Measurements from ENCODE around the gene GPC6. TPM values are rescaled to one million over a fixed set of nuclear protein-coding genes. Genes with fewer than 3 reads are reported as not detected.

The GPC6 gene
- total and polyA plus RNA-seq, 9 of the 15 experiments (the other 6 are each of a cell fraction or from before 2014, with no cell fraction given) = under 0.01 to 0.20 (median 0.01) TPM; not detected in 4

DNA sequence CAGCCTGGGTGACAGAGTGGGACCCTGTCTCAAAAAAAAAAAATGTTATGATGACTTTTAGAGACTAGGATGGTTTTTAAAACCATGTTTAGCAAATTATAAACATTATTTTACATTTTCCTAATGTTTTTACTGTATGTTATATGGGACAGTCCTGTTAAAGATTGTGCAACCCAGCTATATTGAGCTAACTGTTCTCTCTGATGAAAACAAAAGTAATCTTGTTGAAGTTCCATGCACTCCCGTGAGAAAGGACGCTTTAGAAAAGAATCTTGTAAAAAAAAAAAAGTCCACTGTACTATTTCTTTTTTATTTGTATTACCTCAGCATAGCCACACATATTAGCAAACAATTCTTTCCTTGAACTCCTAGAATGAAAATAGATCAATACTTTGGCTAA is 801.6 kb downstream of the GPC6 start:
- WGBS (ENCODE audit: insufficient coverage, low coverage, missing lambda C conversion rate) = 0% methylated on average over 2 of the region's 2 CpGs
- H3K27me3 ChIP-seq (ENCODE audit: control insufficient read depth in 2 of 2, insufficient read depth in 2 of 2, low read length in 2 of 2) = no peaks in the 10 kb centered on the region
- in situ Hi-C loops (cut with MboI) (no loop called here), intact Hi-C loops (cut with micrococcal nuclease) (no loop called here)
- DNase-seq (ENCODE audit: extremely low read depth in 1 of 4, low spot score in 3 of 4) (no peak), ATAC-seq (no peak), FAIRE-seq (no peak)
- H3K9me3 ChIP-seq (replicated peaks; ENCODE audit: control insufficient read depth, insufficient read depth, low read depth, low read length) = no peaks in the 10 kb centered on the region
- no peak overlapping the region for H3K4me2 ChIP-seq (ENCODE audit: insufficient read depth, low read length)
- no peak overlapping the region for H3K27ac ChIP-seq (ENCODE audit: extremely low read depth, low read depth, low read length)
- H3K9me1 ChIP-seq (ENCODE audit: control insufficient read depth, insufficient read depth, low read length) = no peaks in the 10 kb centered on the region
- no peaks in the 10 kb centered on the region for H3K4me1 ChIP-seq (replicated peaks in 1 of 2; ENCODE audit: control insufficient read depth in 2 of 2, insufficient read depth in 2 of 2, low read length in 2 of 2)
- CTCF ChIA-PET (ENCODE audit: low intra/inter-chr PET ratio) = no interaction called here
- no peaks in the 10 kb centered on the region for H4K20me1 ChIP-seq (replicated peaks; ENCODE audit: control insufficient read depth, insufficient read depth, low read length)
- no peak overlapping the region for H3K9ac ChIP-seq (ENCODE audit: insufficient read depth in 1 of 2, low read depth in 2 of 2, low read length in 2 of 2)
- H3K36me3 ChIP-seq (ENCODE audit: control insufficient read depth, insufficient read depth, low read length) = no peaks in the 10 kb centered on the region
- TF ChIP-seq SMAD4 (CRISPR knock-in tag; conservative IDR thresholded peaks at IDR 0.05) (no peak), ZNF583 (CRISPR knock-in tag; IDR thresholded peaks at IDR 0.05) (no peak), YBX1 (IDR thresholded peaks at IDR 0.05) (no peak)
- TF ChIP-seq, protein P1, sequence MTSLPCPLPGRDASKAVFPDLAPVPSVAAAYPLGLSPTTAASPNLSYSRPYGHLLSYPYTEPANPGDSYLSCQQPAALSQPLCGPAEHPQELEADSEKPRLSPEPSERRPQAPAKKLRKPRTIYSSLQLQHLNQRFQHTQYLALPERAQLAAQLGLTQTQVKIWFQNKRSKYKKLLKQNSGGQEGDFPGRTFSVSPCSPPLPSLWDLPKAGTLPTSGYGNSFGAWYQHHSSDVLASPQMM (CRISPR knock-in tag; IDR thresholded peaks at IDR 0.05) = no peak
- H2AFZ ChIP-seq (ENCODE audit: low read depth, low read length) = no peak overlapping the region
- POLR2A ChIA-PET = no interaction called here
- no TSS peak for BruUV-seq (replicated peaks)
- no peaks in the 10 kb centered on the region for H3K79me2 ChIP-seq (ENCODE audit: control insufficient read depth, insufficient read depth, low read length)
- H3K4me3 ChIP-seq = no peak overlapping the region

DNA sequence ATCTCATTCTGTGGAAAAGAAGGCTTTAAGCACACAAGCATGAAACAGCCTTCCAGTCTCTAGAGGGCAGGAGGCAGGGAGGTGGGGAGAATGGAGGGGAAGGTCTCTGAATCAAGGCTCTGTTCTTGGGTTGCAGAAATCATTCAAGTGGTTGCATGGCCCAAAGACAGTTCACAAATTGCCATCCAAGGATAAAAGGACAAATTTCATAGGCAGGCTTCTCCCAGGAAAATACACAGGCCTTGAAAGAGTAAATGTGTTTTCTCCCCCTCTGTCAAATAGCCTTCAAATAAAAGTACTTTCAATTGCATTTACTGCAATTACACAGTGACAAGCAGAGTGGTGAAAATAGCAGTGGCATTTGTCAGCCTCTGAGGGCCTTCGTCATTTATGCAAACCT is 802.0 kb downstream of the GPC6 start:
- in situ Hi-C loops (cut with MboI) = no loop called here
- TF ChIP-seq MTA3 (IDR thresholded peaks at IDR 0.05; ENCODE audit: borderline replicate concordance) = no peak
- TF ChIP-seq ZNF77 (CRISPR knock-in tag; IDR thresholded peaks at IDR 0.05) = no peak
- TF ChIP-seq TBL1XR1 (IDR thresholded peaks at IDR 0.05; ENCODE audit: low read length in 2 of 2) = no peak
- no peak for TF ChIP-seq POLR2H (tag; IDR thresholded peaks at IDR 0.05; ENCODE audit: low read depth)
- TF ChIP-seq IFI16 (CRISPR knock-in tag; IDR thresholded peaks at IDR 0.05) = no peak
- no peaks in the 10 kb centered on the region for H3K4me1 ChIP-seq (replicated peaks in 1 of 2; ENCODE audit: control insufficient read depth in 2 of 2, insufficient read depth in 2 of 2, low read length in 2 of 2)
- no peaks in the 10 kb centered on the region for H3K9me1 ChIP-seq (ENCODE audit: control insufficient read depth, insufficient read depth, low read length)
- ATAC-seq (no peak), FAIRE-seq (no peak), DNase-seq (ENCODE audit: extremely low read depth in 1 of 4, low spot score in 3 of 4) (no peak)
- no peaks in the 10 kb centered on the region for H3K79me2 ChIP-seq (ENCODE audit: control insufficient read depth, insufficient read depth, low read length)
- no TSS peak for BruUV-seq (replicated peaks)
- no peak overlapping the region for H3K4me3 ChIP-seq
- no peaks in the 10 kb centered on the region for H4K20me1 ChIP-seq (replicated peaks; ENCODE audit: control insufficient read depth, insufficient read depth, low read length)
- POLR2A ChIA-PET = no interaction called here
- H3K9ac ChIP-seq (ENCODE audit: insufficient read depth in 1 of 2, low read depth in 2 of 2, low read length in 2 of 2) = no peak overlapping the region
- H3K36me3 ChIP-seq (ENCODE audit: control insufficient read depth, insufficient read depth, low read length) = no peaks in the 10 kb centered on the region
- intact Hi-C loops (cut with micrococcal nuclease) = no loop called here
- CTCF ChIA-PET (ENCODE audit: low intra/inter-chr PET ratio) = no interaction called here
- no peak overlapping the region for H2AFZ ChIP-seq (ENCODE audit: low read depth, low read length)
- 17% methylated on average over 1 of the region's 1 CpG for WGBS (ENCODE audit: insufficient coverage, low coverage, missing lambda C conversion rate)
- H3K27ac ChIP-seq (ENCODE audit: extremely low read depth, low read depth, low read length) = no peak overlapping the region
- no peaks in the 10 kb centered on the region for H3K9me3 ChIP-seq (replicated peaks; ENCODE audit: control insufficient read depth, insufficient read depth, low read depth, low read length)
- H3K27me3 ChIP-seq (ENCODE audit: control insufficient read depth in 2 of 2, insufficient read depth in 2 of 2, low read length in 2 of 2) = no peaks in the 10 kb centered on the region
- no peak overlapping the region for H3K4me2 ChIP-seq (ENCODE audit: insufficient read depth, low read length)
